NK-92 (cell line): ENCODE data around the gene MYL6.

Experiments
- DNase-seq: peaks from one replicate; lab custom pipeline; 2025; ENCODE audit not compliant: unreplicated experiment; lab: John Stamatoyannopoulos, UW

Gene MYL6

GRCh38 chr12:56129206-56129941, 28.8 kb upstream of the MYL6 start:
- DNase-seq: no peak

GRCh38 chr12:56129942-56130495, 28.1 kb upstream of the MYL6 start:
- no peak for DNase-seq

GRCh38 chr12:56130876-56131275, 27.3 kb upstream of the MYL6 start:
- DNase-seq: no peak

GRCh38 chr12:56134897-56135296, 23.3 kb upstream of the MYL6 start:
- DNase-seq: no peak

GRCh38 chr12:56137853-56138571, 20.1 kb upstream of the MYL6 start:
- no peak for DNase-seq

DNA sequence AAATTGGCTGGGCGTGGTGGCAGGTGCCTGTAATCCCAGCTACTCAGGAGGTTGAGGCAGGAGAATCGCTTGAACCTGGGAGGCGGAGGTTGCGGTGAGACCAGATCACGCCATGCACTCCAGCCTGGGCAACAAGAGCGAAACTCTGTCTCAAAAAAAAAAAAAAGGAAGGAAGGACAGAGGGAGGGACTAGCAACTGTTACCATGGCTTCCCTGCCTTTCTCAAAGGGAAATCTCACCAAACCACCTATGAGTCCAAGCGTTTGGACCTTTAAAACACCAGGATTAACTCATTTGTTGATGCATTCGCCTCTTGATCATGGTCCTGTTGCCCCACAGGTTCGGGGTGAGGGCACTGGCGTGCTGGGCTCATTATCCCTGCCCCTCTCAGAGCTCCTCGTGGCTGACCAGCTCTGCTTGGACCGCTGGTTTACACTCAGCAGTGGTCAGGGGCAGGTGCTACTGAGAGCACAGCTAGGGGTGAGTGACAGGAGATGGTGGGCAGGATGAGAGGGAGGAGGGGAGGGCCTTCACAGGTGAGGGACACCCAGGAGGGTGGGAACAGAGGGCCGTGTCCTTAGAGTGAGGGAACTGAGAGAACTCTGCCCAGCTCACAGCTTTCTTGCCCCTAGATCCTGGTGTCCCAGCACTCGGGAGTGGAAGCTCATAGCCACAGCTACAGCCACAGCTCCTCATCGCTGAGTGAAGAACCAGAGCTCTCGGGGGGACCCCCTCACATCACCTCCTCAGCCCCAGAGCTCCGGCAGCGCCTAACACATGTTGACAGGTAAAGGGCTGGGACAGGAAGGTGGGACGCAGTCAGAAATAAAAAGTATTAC, 16.0 kb upstream of the MYL6 start:
- DNase-seq: no peak

- no peak for DNase-seq
Measured at GRCh38 chr12:56143217-56143616, 14.9 kb upstream of the MYL6 start.

DNA sequence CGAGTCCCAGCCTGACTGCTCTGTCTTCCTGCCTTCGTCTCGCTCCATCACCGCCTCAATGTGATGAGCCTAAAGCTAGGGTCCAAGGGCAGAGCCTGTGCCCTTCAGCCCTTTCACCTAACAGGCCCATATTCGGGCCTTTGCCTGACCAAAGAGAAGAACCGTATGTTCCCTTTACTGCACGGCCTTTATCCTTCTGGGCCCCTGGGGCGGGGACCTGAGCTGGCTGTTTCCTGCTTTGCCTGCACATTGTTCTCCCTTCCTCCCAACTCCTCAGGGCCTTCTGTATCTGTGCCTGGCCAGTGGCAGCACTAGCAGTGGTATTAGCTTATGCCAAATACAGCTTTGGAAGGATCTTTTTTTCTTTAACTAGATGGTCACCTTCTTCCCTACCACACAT, 14.3 kb upstream of the MYL6 start:
- no peak for DNase-seq

- DNase-seq: no peak
Measured at GRCh38 chr12:56145217-56145616, 12.9 kb upstream of the MYL6 start.

- DNase-seq: no peak
Measured at GRCh38 chr12:56146492-56147460, 11.4 kb upstream of the MYL6 start.

GRCh38 chr12:56150563-56150962, 7.6 kb upstream of the MYL6 start:
- no peak for DNase-seq

- no peak for DNase-seq
Measured at GRCh38 chr12:56151672-56152131, 6.5 kb upstream of the MYL6 start.

DNA sequence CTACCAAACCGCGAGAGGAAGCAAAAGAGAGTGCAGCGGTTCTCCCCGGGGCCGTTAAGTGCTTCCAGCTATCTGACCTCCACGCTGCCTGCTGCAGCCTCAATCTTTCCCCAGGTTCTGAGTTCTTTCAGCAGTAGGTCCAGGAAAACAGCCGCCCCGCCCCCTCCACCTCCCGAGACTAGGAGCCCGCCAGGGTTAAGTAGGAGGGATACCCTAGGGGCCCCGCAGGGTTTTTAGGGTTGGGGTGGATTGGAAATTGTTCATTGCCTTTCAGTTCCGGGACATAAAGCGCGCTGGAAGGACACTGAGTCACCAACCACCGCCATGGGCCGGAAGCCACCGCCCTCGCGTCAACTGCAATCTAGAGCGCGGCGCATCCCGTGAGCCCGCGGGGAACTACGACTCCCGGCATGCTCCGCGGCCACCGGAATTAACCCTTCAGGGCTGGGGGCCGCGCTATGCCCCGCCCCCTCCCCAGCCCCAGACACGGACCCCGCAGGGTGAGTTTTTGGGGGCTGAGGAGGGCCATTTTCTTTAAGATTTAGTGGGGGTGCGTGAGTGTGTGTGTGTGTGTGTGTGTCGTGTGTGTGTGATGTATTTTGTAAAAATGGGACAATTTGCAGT, 5.9 kb upstream of the MYL6 start, which contains the start of gene MYL6B:
Gene MYL6B (plus strand): TSS at position 456 of the 624 bp plus-strand sequence. CDS start 1,332 bp downstream, outside the sequence.
- DNase-seq: peak; percentile 55

DNA sequence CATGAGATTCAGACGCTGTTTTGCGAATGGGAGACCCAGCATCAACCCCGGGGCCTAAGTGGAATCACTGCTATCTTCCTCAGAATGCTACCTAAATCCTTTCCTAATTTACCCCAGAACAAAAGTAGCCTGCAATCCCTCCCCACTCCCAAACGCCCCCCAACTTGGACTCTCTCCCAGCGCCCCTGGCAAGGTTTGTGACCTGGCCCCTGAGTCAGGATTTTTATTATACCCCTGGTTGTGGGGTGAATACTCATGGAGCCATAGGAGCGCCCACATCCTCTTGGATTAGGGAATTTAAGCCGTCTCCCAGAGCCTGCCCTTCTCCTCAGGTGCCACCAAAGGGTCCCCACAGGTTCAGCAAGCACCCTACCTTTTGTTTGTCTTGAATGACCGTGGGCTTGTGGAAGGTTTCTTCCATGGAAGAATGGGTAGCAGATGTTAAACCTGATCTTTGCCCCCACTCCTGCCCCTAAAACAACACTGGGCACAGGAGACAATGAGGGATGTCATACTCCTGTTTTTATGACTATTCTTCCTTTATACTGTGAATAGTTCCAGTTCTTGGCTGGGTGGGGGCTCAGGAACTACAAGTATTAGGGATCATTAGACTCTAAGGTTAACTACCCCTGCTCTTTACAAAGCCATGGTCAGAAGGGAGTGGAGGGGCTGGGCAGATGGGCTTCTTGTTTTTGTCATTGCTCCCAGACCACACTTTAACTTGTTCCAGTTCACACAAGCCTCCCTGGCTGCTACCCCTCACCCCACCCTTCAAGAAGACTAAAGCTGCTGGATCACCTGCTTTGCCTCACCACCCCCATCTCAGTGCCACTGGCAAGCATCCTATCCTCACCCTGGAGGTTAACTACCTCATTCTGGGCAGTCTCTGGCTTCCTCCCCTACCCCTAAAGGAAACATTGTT, 5.1 kb upstream of the MYL6 start:
- no peak for DNase-seq

- no peak for DNase-seq
Measured at GRCh38 chr12:56153678-56154065, 4.5 kb upstream of the MYL6 start.

GRCh38 chr12:56154246-56154771, 3.9 kb upstream of the MYL6 start:
- DNase-seq: no peak

GRCh38 chr12:56154818-56155217, 3.3 kb upstream of the MYL6 start:
- no peak for DNase-seq

DNA sequence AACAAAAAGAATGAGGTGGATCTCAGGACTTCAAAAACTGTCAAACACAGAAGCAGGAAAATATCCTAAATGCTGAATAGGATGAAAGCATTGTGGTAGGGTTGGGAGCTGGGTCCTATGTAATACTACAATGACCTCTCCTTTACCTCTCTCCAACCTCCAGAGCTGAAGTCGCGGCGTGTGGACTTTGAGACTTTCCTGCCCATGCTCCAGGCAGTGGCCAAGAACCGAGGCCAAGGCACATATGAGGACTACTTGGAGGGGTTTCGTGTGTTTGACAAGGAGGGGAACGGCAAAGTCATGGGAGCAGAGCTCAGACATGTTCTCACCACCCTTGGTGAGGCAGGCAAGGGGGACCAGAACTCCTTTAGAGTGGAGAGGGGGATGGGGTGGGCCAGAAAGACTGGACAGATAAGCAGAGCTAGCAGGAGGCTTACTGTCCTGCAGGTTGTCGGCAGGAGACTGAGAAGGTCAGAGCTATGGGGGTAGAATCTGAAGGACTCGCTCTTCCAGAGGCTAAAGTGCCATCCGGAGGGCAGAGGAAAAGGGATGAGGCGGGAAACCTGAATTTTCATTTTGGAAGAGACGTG, 2.8 kb upstream of the MYL6 start:
- no peak for DNase-seq
